GM12892 (cell line): ENCODE results near the gene KCNJ13.
"Not testable (repeated sequence)": the region's sequence is repeated elsewhere in the genome, so short reads cannot be mapped to it uniquely, and the experiment has no call there.

Source experiments
- DNase-seq: peaks from one replicate; pipeline ENCODE4 v3.0.0; 2011; ENCODE audit not compliant: insufficient read length
- FAIRE-seq: peaks from 2 replicates; lab custom pipeline; 2011; peaks lifted over from hg19 to GRCh38; lab: Jason Lieb, UNC
- POLR2A ChIP-seq: IDR thresholded peaks from 2 replicates; pipeline ENCODE4 v1.6.1; 2011; ENCODE audit warnings: low read depth, low read length, control low read depth
- POLR2AphosphoS5 ChIP-seq: IDR thresholded peaks from 2 replicates; pipeline ENCODE4 v1.6.1; 2011; ENCODE audit warnings: low read depth, low read length, control low read depth
- TAF1 ChIP-seq: IDR thresholded peaks from 2 replicates; pipeline ENCODE4 v1.6.1; 2011; ENCODE audit warnings: low read depth, mild to moderate bottlenecking, control low read depth, low read length, borderline replicate concordance

Gene KCNJ13

DNA sequence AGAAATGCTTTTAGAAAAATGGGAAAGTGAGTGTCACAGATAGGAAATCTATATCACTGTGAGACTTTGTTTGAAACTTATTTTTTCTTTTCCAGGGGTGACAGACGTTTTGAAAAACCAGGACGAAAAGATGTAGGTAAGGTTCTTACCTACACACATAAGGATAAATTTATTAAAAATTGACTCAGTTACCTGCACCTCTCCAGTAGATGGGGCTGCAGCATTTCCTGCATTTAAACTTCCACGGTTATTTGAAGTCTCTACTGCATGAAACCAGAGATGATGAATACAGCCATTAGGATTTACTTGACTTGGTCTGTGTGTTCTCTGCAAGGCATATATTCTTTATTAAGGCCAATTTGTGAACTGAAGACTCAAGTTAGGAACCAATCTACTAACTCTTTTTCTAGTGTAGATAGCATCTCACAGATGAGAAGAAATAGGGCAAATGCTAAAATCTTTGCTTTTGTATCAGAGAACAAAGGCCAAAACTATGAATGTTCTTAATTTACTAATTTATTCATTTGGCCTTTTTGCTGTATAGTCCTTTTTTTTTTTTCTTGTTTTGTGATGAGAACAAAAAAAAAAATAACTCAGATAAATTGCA is 15.0 kb downstream of the KCNJ13 start:
- DNase-seq (no peak), FAIRE-seq (peak; percentile 24)

DNA sequence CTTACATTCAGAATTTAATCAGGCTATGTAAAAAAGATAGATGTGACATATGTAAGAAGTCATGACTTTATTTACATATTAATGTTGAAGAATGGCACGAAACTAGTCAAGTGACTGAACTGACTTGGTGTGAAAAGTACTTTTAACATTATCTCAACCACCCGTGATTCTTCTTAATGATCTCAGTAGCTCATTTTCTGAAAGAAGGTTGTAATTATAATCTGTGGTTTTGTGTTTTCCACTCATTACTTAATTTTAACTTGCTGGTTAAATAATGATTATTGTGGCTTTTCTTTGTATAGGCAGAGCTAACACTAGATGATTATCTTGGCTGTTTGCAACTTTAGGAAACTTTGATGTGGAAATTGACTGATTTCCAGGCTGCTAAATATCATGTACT is 18.5 kb downstream of the KCNJ13 start:
- no peak for FAIRE-seq
- no peak for DNase-seq
- no peak for TF ChIP-seq TAF1

More for the DNA sequence above, 15.0 kb downstream of the KCNJ13 start:
- no peak for TF ChIP-seq POLR2A
- no peak for TF ChIP-seq POLR2AphosphoS5
- TF ChIP-seq TAF1: no peak

DNA sequence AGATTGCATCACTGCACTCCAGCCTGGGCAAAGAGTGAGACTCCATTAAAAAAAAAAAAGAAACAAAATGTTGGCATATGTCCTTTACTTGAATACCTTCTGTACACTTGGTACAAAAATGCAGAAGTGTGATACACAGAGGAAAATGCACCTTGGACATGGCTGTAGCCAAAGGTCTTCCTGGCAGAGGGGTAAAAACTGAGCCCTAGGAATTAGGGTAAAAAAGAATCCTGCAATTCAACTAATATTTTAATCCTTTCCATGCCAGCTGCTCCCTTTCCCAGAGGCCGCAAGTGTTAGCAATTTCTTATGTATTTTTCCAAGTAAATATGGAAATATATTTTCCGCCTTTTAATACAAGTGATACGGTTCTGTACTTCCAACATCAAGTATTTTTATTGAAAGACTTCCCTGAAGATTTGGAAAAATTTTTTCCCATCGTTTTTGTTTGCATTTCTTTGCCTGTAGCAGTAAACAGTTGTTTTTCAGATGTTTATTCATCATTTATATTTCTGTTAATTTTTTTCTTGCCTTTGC is 26.2 kb downstream of the KCNJ13 start:
- FAIRE-seq (no peak), DNase-seq (no peak)

DNA sequence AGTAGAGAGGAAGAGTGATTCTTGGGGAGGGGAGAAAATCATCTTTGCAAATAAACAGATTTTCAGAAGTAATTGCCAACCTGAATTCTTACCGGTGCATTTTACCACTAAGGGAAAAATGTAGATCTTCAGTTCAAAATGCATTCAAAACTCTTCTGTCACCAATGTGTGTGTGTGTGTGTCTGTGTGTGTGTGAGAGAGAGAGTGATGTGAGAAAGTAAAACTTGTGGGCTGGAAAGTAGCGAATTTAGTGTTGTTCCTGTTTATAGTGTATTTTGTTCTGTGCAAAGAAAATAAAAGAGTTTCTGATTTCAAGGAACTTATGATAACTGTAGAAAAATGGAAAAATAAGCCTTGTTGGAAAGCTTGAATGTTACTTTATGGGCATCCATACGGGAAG is 27.0 kb downstream of the KCNJ13 start:
- TF ChIP-seq POLR2AphosphoS5 (no peak), POLR2A (no peak), TAF1 (no peak)
- DNase-seq (no peak), FAIRE-seq (no peak)

More for the DNA sequence above, 26.2 kb downstream of the KCNJ13 start:
- TF ChIP-seq POLR2A: no peak
- no peak for TF ChIP-seq POLR2AphosphoS5
- TF ChIP-seq TAF1: no peak

DNA sequence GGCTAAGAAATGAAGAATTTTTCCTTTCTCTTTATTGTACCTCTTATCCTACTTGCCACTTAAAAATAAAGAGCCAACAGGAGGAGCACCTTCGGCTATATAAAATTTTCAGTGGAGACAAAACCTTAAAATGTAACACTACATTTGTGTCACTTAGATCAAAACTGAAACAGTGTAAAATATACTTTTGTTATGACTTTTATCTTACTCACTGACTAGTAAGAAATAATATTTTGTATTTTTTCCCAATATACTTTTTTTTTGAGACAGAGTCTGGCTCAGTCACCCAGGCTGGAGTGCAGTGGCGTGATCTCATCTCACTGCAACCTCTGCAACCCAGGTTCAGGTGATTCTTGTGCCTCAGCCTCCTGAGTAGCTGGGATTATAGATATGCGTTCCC is 28.3 kb downstream of the KCNJ13 start:
- FAIRE-seq: no peak
- TF ChIP-seq TAF1 (no peak), POLR2A (no peak), POLR2AphosphoS5 (no peak)
- no peak for DNase-seq

DNA sequence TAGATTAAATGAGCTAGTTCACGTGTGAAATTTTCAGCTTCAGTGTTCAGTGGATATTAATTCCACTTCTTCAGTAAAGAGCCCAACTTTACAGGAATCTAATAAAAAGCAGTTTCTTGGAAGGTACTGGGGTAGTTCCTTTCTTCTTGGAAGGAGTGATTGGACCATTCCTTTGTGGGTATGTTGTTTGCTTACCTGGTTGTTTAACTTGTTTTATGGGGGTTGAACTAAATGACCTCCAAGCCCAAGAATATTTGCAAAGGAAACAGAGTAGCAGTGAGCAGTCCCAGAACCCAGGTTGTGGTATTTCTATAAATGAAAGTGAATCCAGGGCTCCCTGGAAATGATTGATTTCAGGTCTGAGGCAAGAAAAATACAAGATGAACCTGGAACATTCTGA is 31.4 kb downstream of the KCNJ13 start:
- FAIRE-seq: no peak
- TF ChIP-seq POLR2A: no peak
- TF ChIP-seq TAF1: no peak
- no peak for TF ChIP-seq POLR2AphosphoS5
- no peak for DNase-seq

DNA sequence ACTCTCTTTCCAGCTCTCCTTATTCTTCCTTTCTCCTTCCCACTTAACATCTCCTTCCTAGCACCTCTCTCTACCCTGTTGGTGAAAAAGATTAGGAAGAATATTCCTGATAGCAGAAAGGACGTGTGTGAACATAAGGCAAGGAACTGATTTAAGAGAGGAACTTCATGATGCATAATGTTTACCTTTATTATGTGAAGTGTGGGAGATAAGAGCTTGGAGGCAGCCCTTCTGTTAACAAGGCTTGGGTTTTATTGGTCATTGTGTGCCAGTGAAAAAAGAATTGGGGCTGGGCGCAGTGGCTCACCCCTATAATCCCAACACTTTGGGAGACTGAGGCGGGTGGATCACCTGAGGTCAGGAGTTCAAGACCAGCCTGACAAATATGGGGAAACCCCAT is 34.4 kb downstream of the KCNJ13 start:
- no peak for FAIRE-seq
- no peak for TF ChIP-seq POLR2AphosphoS5
- TF ChIP-seq TAF1: no peak
- no peak for TF ChIP-seq POLR2A
- DNase-seq: no peak

DNA sequence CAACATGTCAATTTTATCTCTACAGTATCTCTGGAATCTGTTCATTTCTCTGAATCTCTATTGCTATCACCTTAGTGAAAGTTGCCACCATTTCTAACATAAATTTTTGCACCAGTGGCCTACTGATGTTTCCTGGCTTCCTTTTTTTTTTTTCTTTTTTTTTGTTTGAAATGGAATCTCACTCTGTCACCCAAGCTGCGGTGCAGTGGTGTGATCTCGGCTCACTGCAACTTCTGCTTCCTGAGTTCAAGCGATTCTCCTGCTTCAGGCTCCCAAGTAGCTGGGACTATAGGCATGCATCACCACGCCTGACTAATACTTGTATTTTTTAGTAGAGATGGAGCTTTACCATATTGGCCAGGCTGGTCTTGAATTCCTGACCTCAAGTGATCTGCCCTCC is 35.1 kb downstream of the KCNJ13 start:
- TF ChIP-seq TAF1 (no peak), POLR2A (no peak), POLR2AphosphoS5 (no peak)
- DNase-seq (no peak), FAIRE-seq (no peak)

DNA sequence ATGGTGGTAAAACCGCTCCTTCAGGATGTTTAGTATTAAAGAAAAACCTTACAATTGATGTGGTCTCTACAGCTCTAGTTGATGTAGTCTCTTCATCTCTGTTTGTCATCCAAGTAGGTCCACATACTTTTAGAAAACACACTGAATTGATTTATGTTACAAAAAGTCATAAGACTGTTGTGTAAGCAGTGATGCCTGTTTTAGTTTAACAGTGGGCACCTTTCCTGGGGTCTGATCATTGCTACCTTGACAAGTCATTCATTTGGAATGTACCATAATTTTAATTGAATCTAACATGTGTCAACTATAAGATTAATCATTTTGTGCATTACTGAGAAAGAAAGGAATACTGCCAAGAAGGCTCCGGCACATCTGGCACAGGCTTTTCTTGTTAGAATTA is 44.9 kb downstream of the KCNJ13 start:
- FAIRE-seq: no peak
- TF ChIP-seq POLR2A: no peak
- no peak for TF ChIP-seq POLR2AphosphoS5
- TF ChIP-seq TAF1: no peak
- no peak for DNase-seq

DNA sequence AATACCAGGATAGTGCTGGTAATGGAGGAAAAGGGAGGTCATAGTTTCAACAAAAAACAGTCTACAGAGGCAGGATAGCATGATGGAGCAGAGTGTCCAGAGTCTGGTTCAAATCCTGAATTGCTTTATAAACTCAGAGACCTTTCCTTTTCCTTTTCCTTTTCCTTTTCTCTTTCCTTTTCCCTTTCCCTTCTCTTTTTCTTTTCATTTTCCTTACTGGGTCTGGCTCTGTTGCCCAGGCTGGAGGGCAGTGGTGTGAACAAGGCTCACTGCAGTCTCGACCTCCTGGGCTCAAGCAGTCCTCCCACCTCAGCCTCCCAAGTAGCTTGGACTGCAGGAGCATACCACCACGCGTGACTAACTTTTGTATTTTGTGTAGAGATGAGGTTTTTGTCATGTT is 47.6 kb downstream of the KCNJ13 start:
- no peak for DNase-seq
- FAIRE-seq: no peak
- no peak for TF ChIP-seq POLR2AphosphoS5
- no peak for TF ChIP-seq TAF1
- no peak for TF ChIP-seq POLR2A

DNA sequence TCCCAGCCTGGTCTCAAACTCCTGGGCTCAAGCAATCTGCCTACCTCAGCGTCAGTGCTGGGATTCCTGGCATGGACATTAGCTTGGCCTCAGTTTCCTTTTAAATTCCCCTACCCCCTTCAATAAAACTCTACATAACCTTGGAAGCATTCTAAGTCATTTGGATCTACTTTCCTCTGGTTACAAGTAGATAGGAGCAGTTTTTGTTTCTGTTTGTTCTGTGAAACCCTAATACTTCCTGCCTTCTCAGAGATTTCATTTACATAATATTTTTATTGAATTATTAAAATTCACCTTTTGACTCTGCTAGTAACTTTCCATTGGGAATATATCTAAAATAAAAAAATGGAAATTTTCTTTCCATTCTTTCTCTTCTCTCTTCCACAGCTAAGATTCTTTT is 53.3 kb downstream of the KCNJ13 start:
- no peak for TF ChIP-seq POLR2A
- DNase-seq (no peak), FAIRE-seq (no peak)

DNA sequence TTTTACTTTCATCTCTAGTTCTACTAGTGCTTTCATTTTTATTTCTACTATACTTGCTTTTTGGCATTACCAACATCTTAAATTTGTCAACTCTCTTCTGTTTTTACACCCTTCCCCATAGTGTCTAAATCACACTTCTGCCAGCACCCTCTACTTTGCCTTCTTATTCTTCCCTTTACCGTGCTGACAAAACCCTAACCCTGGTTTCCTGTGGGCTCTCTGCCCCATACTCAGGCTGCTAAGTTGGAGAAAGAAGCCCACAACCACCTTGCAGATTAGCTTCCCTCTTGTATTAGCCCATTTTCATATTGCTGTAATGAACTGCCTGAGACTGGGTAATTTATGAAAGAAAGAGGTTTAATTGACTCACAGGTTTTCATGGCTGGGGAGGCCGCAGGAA is 54.5 kb downstream of the KCNJ13 start:
- TF ChIP-seq POLR2AphosphoS5: no peak
- no peak for TF ChIP-seq TAF1
- TF ChIP-seq POLR2A: no peak
- FAIRE-seq: no peak

DNA sequence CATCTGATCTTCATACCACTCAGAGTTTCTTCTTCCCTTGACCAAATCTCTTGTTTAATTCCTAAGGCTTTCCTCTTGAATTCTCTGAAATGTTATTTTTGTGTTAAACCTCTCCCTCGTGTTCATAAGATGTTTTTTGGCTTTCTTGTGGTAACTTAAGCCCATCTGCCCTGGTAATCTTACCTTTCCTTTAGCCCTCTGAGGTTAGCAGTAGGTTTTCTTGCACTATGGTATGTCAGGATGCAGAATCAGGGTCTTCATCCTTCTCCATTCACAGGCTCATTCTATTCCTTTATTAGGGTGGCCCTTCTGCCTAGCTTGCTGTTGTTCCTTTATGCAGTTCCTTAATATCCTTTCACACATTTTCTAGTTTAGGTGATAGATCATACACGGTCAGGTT is 55.1 kb downstream of the KCNJ13 start:
- TF ChIP-seq POLR2A: no peak
- TF ChIP-seq TAF1: no peak
- TF ChIP-seq POLR2AphosphoS5: no peak
- FAIRE-seq (no peak), DNase-seq (no peak)

More for the DNA sequence above, 54.5 kb downstream of the KCNJ13 start:
- DNase-seq: no peak

DNA sequence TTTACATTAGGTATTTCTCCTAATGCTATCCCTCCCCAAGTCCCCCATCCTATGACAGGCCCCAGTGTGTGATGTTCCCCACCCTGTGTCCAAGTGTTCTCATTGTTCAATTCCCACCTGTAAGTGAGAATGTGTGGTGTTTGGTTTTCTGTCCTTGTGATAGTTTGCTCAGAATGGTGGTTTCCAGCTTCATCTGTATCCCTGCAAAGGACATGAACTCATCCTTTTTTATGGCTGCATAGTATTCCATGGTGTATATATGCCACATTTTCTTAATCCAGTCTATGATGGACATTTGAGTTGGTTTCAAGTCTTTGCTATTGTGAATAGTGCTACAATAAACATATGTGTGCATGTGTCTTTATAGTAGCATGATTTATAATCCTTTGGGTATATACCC is 56.3 kb downstream of the KCNJ13 start:
- FAIRE-seq, DNase-seq: not testable (repeated sequence)
